Measurements from ENCODE around the gene NHSL2. TPM values are rescaled to one million over a fixed set of nuclear protein-coding genes. Genes with fewer than 3 reads are reported as not detected.

Gene NHSL2
- total and polyA plus RNA-seq, 2 of the 13 experiments (the other 11 are each of a cell fraction or from before 2014, with no cell fraction given): not detected

DNA sequence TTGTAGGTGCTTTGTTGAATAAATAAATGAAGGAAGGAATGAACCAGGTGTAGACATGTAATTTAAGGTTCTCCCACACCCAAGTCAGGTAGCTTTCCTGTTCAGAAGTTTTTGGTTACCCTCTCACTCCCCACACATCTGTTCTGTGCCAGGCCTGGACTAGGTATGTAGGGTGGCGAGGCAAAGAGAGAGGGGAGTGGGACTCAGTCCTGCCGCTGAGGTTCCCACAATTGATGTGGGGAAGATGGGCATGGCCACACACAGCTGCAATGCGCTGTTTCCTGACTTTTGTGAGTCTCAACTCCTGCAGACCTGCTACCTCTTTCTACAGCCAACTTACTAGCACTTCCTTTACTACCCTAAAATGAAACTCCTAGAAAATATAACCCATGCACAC is 132.2 kb downstream of the NHSL2 start (continued):
- TF ChIP-seq ARID4A (CRISPR knock-in tag; IDR thresholded peaks at IDR 0.05; ENCODE audit: borderline replicate concordance) (no peak), GFI1 (CRISPR knock-in tag; IDR thresholded peaks at IDR 0.05; ENCODE audit: borderline replicate concordance) (no peak), MEIS1 (CRISPR knock-in tag; IDR thresholded peaks at IDR 0.05; ENCODE audit: borderline replicate concordance) (no peak)

DNA sequence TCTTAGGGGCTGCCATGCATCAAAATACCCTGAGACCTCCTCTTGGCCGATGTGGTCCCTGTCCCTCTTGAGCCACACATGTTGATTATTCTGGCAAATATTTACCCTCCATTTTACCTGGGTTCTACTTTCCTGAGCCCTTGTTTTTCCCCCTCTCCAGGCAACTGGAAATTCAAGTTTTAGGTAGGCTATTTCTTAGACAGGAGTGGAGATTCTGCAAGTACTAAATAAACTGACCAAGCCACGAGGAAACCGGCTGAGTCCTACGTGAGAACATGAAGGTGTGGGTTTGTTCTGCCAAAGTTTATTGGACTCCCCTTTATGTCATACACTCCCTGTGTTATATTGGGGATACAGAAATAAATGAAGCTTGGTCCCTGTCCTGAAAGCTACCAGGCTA is 133.0 kb downstream of the NHSL2 start:
- FAIRE-seq (no peak), DNase-seq (ENCODE audit: low spot score) (no peak), ATAC-seq (no peak)
- no peak overlapping the region for H3K4me2 ChIP-seq (ENCODE audit: low read depth, low read length)
- no peaks in the 10 kb centered on the region for H3K9me3 ChIP-seq (ENCODE audit: low read length)
- no peak overlapping the region for H3K27ac ChIP-seq (ENCODE audit: extremely low read length, insufficient read depth, low read length)
- WGBS (ENCODE audit: low lambda C conversion rate): 12% methylated on average over 4 of the region's 4 CpGs
- no peaks in the 10 kb centered on the region for H4K20me1 ChIP-seq (ENCODE audit: insufficient read depth, low read length)
- in situ Hi-C loops (cut with HindIII; ENCODE audit: extremely low pct_ligation_motif_present, low pct_unique_long_range_greater_than_20kb): no loop called here
- H3K9ac ChIP-seq (ENCODE audit: insufficient read depth, low read depth, low read length): no peak overlapping the region
- no peaks in the 10 kb centered on the region for H3K4me1 ChIP-seq (ENCODE audit: insufficient read depth, low read length)
- no peaks in the 10 kb centered on the region for H3K27me3 ChIP-seq (ENCODE audit: control insufficient read depth in 1 of 2, insufficient read depth in 2 of 2, low read length in 2 of 2)
- no peak overlapping the region for H3K4me3 ChIP-seq (replicated peaks in 1 of 3; ENCODE audit: insufficient read depth in 1 of 3, low read depth in 2 of 3, low read length in 3 of 3)
- no peaks in the 10 kb centered on the region for H3K36me3 ChIP-seq (replicated peaks in 1 of 2; ENCODE audit: control insufficient read depth in 1 of 2, insufficient read depth in 2 of 2, low read length in 2 of 2)
- intact Hi-C loops (cut with micrococcal nuclease; ENCODE audit: unreplicated experiment): no loop called here
- no peaks in the 10 kb centered on the region for H3K79me2 ChIP-seq (ENCODE audit: insufficient read depth, low read length)
- H2AFZ ChIP-seq (ENCODE audit: low read length): no peak overlapping the region
- BruUV-seq (replicated peaks): no TSS peak
- CTCF ChIA-PET (ENCODE audit: low intra/inter-chr PET ratio, low total read pairs): no interaction called here
- POLR2A ChIA-PET: no interaction called here
- no peak for TF ChIP-seq EZH2 (conservative IDR thresholded peaks at IDR 0.05; ENCODE audit: low read depth, low read length)
- no peak for TF ChIP-seq SIX4 (CRISPR knock-in tag; IDR thresholded peaks at IDR 0.05)
- TF ChIP-seq, protein P1, sequence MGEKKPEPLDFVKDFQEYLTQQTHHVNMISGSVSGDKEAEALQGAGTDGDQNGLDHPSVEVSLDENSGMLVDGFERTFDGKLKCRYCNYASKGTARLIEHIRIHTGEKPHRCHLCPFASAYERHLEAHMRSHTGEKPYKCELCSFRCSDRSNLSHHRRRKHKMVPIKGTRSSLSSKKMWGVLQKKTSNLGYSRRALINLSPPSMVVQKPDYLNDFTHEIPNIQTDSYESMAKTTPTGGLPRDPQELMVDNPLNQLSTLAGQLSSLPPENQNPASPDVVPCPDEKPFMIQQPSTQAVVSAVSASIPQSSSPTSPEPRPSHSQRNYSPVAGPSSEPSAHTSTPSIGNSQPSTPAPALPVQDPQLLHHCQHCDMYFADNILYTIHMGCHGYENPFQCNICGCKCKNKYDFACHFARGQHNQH (CRISPR knock-in tag; IDR thresholded peaks at IDR 0.05): no peak
- no peak for TF ChIP-seq ZNF296 (CRISPR knock-in tag; conservative IDR thresholded peaks at IDR 0.05)
- TF ChIP-seq ZNF225 (CRISPR knock-in tag; IDR thresholded peaks at IDR 0.05): no peak
- no peak for TF ChIP-seq ZNF720 (CRISPR knock-in tag; IDR thresholded peaks at IDR 0.05)
- no peak for TF ChIP-seq NFE2L1 (CRISPR knock-in tag; IDR thresholded peaks at IDR 0.05; ENCODE audit: borderline replicate concordance)
- TF ChIP-seq ATM (IDR thresholded peaks at IDR 0.05; ENCODE audit: borderline replicate concordance): no peak
- TF ChIP-seq, protein P2, sequence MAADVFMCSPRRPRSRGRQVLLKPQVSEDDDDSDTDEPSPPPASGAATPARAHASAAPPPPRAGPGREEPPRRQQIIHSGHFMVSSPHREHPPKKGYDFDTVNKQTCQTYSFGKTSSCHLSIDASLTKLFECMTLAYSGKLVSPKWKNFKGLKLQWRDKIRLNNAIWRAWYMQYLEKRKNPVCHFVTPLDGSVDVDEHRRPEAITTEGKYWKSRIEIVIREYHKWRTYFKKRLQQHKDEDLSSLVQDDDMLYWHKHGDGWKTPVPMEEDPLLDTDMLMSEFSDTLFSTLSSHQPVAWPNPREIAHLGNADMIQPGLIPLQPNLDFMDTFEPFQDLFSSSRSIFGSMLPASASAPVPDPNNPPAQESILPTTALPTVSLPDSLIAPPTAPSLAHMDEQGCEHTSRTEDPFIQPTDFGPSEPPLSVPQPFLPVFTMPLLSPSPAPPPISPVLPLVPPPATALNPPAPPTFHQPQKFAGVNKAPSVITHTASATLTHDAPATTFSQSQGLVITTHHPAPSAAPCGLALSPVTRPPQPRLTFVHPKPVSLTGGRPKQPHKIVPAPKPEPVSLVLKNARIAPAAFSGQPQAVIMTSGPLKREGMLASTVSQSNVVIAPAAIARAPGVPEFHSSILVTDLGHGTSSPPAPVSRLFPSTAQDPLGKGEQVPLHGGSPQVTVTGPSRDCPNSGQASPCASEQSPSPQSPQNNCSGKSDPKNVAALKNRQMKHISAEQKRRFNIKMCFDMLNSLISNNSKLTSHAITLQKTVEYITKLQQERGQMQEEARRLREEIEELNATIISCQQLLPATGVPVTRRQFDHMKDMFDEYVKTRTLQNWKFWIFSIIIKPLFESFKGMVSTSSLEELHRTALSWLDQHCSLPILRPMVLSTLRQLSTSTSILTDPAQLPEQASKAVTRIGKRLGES (CRISPR knock-in tag; IDR thresholded peaks at IDR 0.05; ENCODE audit: borderline replicate concordance): no peak
- TF ChIP-seq CBX2 (IDR thresholded peaks at IDR 0.05; ENCODE audit: low read depth, low read length): no peak
- no peak for TF ChIP-seq CBX2 (CRISPR knock-in tag; IDR thresholded peaks at IDR 0.05; ENCODE audit: low read depth)
- no peak for TF ChIP-seq RBM39 (IDR thresholded peaks at IDR 0.05; ENCODE audit: low read depth, low read length, poor library complexity, severe bottlenecking)
- no peak for TF ChIP-seq ZNF253 (CRISPR knock-in tag; IDR thresholded peaks at IDR 0.05; ENCODE audit: borderline replicate concordance)
- TF ChIP-seq ZFP37 (CRISPR knock-in tag; IDR thresholded peaks at IDR 0.05; ENCODE audit: borderline replicate concordance): no peak

Data from HepG2 (cell line).